ENCODE data around the gene NUDT14. TPM values are rescaled to one million over a fixed set of nuclear protein-coding genes. Genes with fewer than 3 reads are reported as not detected.

Gene NUDT14
- total RNA-seq = 21.7 TPM

- intact Hi-C loops (cut with DNase I) = no loop called here
- ATAC-seq (peak; percentile 55), DNase-seq (ENCODE audit: low spot score) (peak; percentile 76)
Measured at GRCh38 chr14:105180592-105181548, at the start of gene NUDT14. Gene NUDT14 (minus strand): TSS chr14:105181312. CDS start chr14:105181209, 103 bp downstream.

GRCh38 chr14:105229099-105229655 is 48.1 kb upstream of the NUDT14 start:
- intact Hi-C loops (cut with DNase I) = no loop called here

GRCh38 chr14:105228562-105228961 is 47.5 kb upstream of the NUDT14 start:
- DNase-seq (ENCODE audit: low spot score) = no peak
- ATAC-seq = no peak
- intact Hi-C loops (cut with DNase I) = no loop called here

More at GRCh38 chr14:105229099-105229655, 48.1 kb upstream of the NUDT14 start:
- no peak for DNase-seq (ENCODE audit: low spot score)
- ATAC-seq = no peak

GRCh38 chr14:105227346-105227745 is 46.2 kb upstream of the NUDT14 start:
- ATAC-seq = no peak
- DNase-seq (ENCODE audit: low spot score) = no peak
- intact Hi-C loops (cut with DNase I) = no loop called here

- no peak for ATAC-seq
Measured at GRCh38 chr14:105226198-105226597, 45.1 kb upstream of the NUDT14 start.

GRCh38 chr14:105224845-105225570 is 43.9 kb upstream of the NUDT14 start:
- DNase-seq (ENCODE audit: low spot score) (no peak), ATAC-seq (no peak)
- intact Hi-C loops (cut with DNase I) = no loop called here

More at GRCh38 chr14:105226198-105226597, 45.1 kb upstream of the NUDT14 start:
- DNase-seq (ENCODE audit: low spot score) = no peak
- intact Hi-C loops (cut with DNase I) = no loop called here

- DNase-seq (ENCODE audit: low spot score) = no peak
- intact Hi-C loops (cut with DNase I) = no loop called here
- ATAC-seq = no peak
Measured at GRCh38 chr14:105223770-105224544, 42.8 kb upstream of the NUDT14 start.

GRCh38 chr14:105223260-105223659 is 42.1 kb upstream of the NUDT14 start:
- intact Hi-C loops (cut with DNase I) = no loop called here
- DNase-seq (ENCODE audit: low spot score) = no peak
- ATAC-seq = no peak

GRCh38 chr14:105221598-105222178 is 40.6 kb upstream of the NUDT14 start:
- no peak for DNase-seq (ENCODE audit: low spot score)
- ATAC-seq = no peak
- intact Hi-C loops (cut with DNase I) = no loop called here

GRCh38 chr14:105220699-105221597 is 39.8 kb upstream of the NUDT14 start:
- no peak for DNase-seq (ENCODE audit: low spot score)
- peak; percentile 10 for ATAC-seq
- intact Hi-C loops (cut with DNase I) = no loop called here

- ATAC-seq = no peak
- intact Hi-C loops (cut with DNase I) = no loop called here
- DNase-seq (ENCODE audit: low spot score) = no peak
Measured at GRCh38 chr14:105219753-105220152, 38.6 kb upstream of the NUDT14 start.

GRCh38 chr14:105219043-105219612 is 38.0 kb upstream of the NUDT14 start:
- no peak for DNase-seq (ENCODE audit: low spot score)
- ATAC-seq = no peak
- intact Hi-C loops (cut with DNase I) = no loop called here

GRCh38 chr14:105218611-105219010 is 37.5 kb upstream of the NUDT14 start:
- ATAC-seq (no peak), DNase-seq (ENCODE audit: low spot score) (no peak)
- intact Hi-C loops (cut with DNase I) = no loop called here

- DNase-seq (ENCODE audit: low spot score) (no peak), ATAC-seq (no peak)
- intact Hi-C loops (cut with DNase I) = no loop called here
Measured at GRCh38 chr14:105217774-105218173, 36.7 kb upstream of the NUDT14 start.

- no peak for ATAC-seq
- intact Hi-C loops (cut with DNase I) = no loop called here
- no peak for DNase-seq (ENCODE audit: low spot score)
Measured at GRCh38 chr14:105216490-105217247, 35.6 kb upstream of the NUDT14 start.

GRCh38 chr14:105215602-105216001 is 34.5 kb upstream of the NUDT14 start:
- no peak for DNase-seq (ENCODE audit: low spot score)
- ATAC-seq = no peak
- intact Hi-C loops (cut with DNase I) = no loop called here
